Transverse colon (tissue), 4 donors: Measurements from ENCODE around the gene TLR10. TPM values are rescaled to one million over a fixed set of nuclear protein-coding genes. Genes with fewer than 3 reads are reported as not detected.
"Not testable (repeated sequence)": the region's sequence is repeated elsewhere in the genome, so short reads cannot be mapped to it uniquely, and the experiment has no call there.

ENCODE experiments used
- DNase-seq: peaks from one replicate; pipeline ENCODE4 v3.0.0-alpha.2; 2019
- H3K27ac ChIP-seq, 4 donors: fragments of 200-600 bp; sonication (generic); 2 replicates each; pipeline ENCODE4 v1.5.1; 2016 to 2018; ENCODE audit warnings: inconsistent platforms in 4 of 4
- H3K27me3 ChIP-seq: fragments of 200-600 bp; sonication (generic); 2 replicates; pipeline ENCODE4 v1.5.1; 2017; ENCODE audit warnings: inconsistent platforms
- H3K36me3 ChIP-seq, 4 donors: fragments of 200-600 bp; sonication (generic); 2 replicates each; pipeline ENCODE4 v1.5.1; 2017 to 2019; ENCODE audit warnings: inconsistent platforms in 4 of 4
- H3K4me1 ChIP-seq, 4 donors: fragments of 200-600 bp; sonication (generic); 2 replicates each; pipeline ENCODE4 v1.5.1; 2017 to 2020; ENCODE audit warnings: inconsistent platforms in 4 of 4
- H3K4me3 ChIP-seq, 4 donors: fragments of 200-600 bp; sonication (generic); 1 replicate in 1 of 4; 2 replicates in 3 of 4; pipeline versions ENCODE4 v1.5.1 to v1.6.1; 2017 to 2019; ENCODE audit warnings: inconsistent platforms in 4 of 4
- H3K9me3 ChIP-seq, 2 donors: fragments of 200-600 bp; sonication (generic); 2 replicates each; pipeline ENCODE4 v1.5.1; 2017 to 2019; ENCODE audit warnings: inconsistent platforms in 2 of 2
- CTCF ChIP-seq, 5 experiments: fragments of 200-600 bp in 3 of 5; fragments of 450-650 bp in 2 of 5; sonication (generic) in 3 of 5; IDR thresholded peaks; 1 replicate in 2 of 5; 2 replicates in 3 of 5; pipeline ENCODE4 v1.5.1; 2016 to 2017; ENCODE audit warnings: antibody characterized with exemption in 5 of 5, inconsistent platforms in 3 of 5, mild to moderate bottlenecking in 2 of 5, moderate library complexity in 1 of 5
- EP300 ChIP-seq: sonication (generic); formaldehyde crosslinking; IDR thresholded peaks from one replicate; pipeline ENCODE4 v1.6.1; 2017; ENCODE audit warnings: antibody characterized with exemption, low read depth
- POLR2A ChIP-seq: fragments of 450-650 bp; IDR thresholded peaks from one replicate; pipeline ENCODE4 v1.6.1; 2016; ENCODE audit warnings: antibody characterized with exemption, mild to moderate bottlenecking, moderate library complexity
- POLR2AphosphoS5 ChIP-seq, 3 donors: sonication (generic); formaldehyde crosslinking; IDR thresholded peaks; one replicate each; pipeline ENCODE4 v1.6.1; 2016; ENCODE audit warnings: antibody characterized with exemption in 3 of 3
- WGBS, 2 donors: methylation state at CpG; one replicate each; pipeline ENCODE4 v1.1.5; 2018; ENCODE audit warnings: low coverage in 1 of 2; 5-methylcytosine and 5-hydroxymethylcytosine counted together
- in situ Hi-C, 4 donors: fragments of 200-750 bp; cut with MboI; loops; one replicate each; pipeline versions ENCODE4 v1.15.0 to v1.15.1; 2017; ENCODE audit warnings: low sequenced_read_pairs in 3 of 4, low pct_ligation_motif_present in 1 of 4, low pct_unique_long_range_greater_than_20kb in 1 of 4
- intact Hi-C: fragments of 100-400 bp; cut with DNase I; formaldehyde crosslinking; loops from one replicate; pipeline ENCODE4 v1.15.1; 2023; ENCODE audit warnings: low total_unique reads
- total RNA-seq, 4 donors: library from RNA; depleted of rRNA; stranded (reverse); fragments of >200 nt; gene quantifications; one replicate each; pipeline ENCODE4 v1.1.0, GENCODE V29; 2016

TLR10 gene
- total RNA-seq, 4 donors from 2014 or later, result 4.6 TPM; not detected in 3

- WGBS, 2 donors, result 89% methylated on average over 6 of the region's 6 CpGs; no CpG with 5 or more reads in 1 of the 2 donors
- Histone ChIP-seq H3K4me1 (no peaks in the 10 kb centered on the region), H3K36me3 (no peaks in the 10 kb centered on the region), H3K9me3 (no peaks in the 10 kb centered on the region), H3K27me3 (no peaks in the 10 kb centered on the region), H3K27ac (no peak overlapping the region), H3K4me3 (no peak overlapping the region)
- DNase-seq, result no peak
- intact Hi-C loops, result no loop called here
- no peak for TF ChIP-seq EP300
- no peak for TF ChIP-seq POLR2AphosphoS5 (IDR thresholded peaks at IDR 0.05)
- no peak for TF ChIP-seq POLR2A
- no peak for TF ChIP-seq CTCF (IDR thresholded peaks at IDR 0.05)
- in situ Hi-C loops, result no loop called here
These were observed 28.5 kb upstream of the TLR10 start for GRCh38 chr4:38811297-38811696.

GRCh38 chr4:38807462-38807861 is 24.7 kb upstream of the TLR10 start:
- H3K27me3 ChIP-seq, H3K4me3 ChIP-seq, H3K9me3 ChIP-seq, H3K36me3 ChIP-seq, H3K27ac ChIP-seq, in situ Hi-C loops, DNase-seq, intact Hi-C loops: not testable (repeated sequence)
- WGBS, 2 donors, result 100% methylated on average over 8 of the region's 29 CpGs; no CpG with 5 or more reads in 1 of the 2 donors
- H3K4me1 ChIP-seq, result peaks cover 0 to 24% (median 11%) of the 10 kb centered on the region in 4 donors

GRCh38 chr4:38806251-38806650 is 23.5 kb upstream of the TLR10 start:
- DNase-seq, H3K36me3 ChIP-seq, in situ Hi-C loops, intact Hi-C loops, H3K9me3 ChIP-seq, H3K27me3 ChIP-seq, H3K4me3 ChIP-seq: not testable (repeated sequence)
- peaks cover 0 to 24% (median 11%) of the 10 kb centered on the region in 4 donors for H3K4me1 ChIP-seq
- H3K27ac ChIP-seq, result peak overlapping the region; percentile 63 to 78 (median 72)
- WGBS, 2 donors, result 88 to 95% methylated on average over 8 to 9 of the region's 9 CpGs

- Histone ChIP-seq H3K4me3 (peak overlapping the region in 1 of 4 donors; percentile 37), H3K27ac (peak overlapping the region; percentile 63 to 78 (median 72)), H3K36me3 (no peaks in the 10 kb centered on the region), H3K9me3 (no peaks in the 10 kb centered on the region), H3K27me3 (no peaks in the 10 kb centered on the region), H3K4me1 (peaks cover 0 to 24% (median 11%) of the 10 kb centered on the region in 4 donors)
- DNase-seq, result peak; percentile 48
- TF ChIP-seq CTCF (IDR thresholded peaks at IDR 0.05) (no peak), POLR2AphosphoS5 (IDR thresholded peaks at IDR 0.05) (peak in 1 of 3 donors; percentile 13)
- in situ Hi-C loops (no loop called here), intact Hi-C loops (no loop called here)
- WGBS, 2 donors, result 36 to 38% methylated on average over 3 to 5 of the region's 5 CpGs
These were observed 22.8 kb upstream of the TLR10 start for GRCh38 chr4:38805530-38806145.

GRCh38 chr4:38804654-38805295 is 22.0 kb upstream of the TLR10 start, which contains the start of gene TLR1:
Gene TLR1 (minus strand): TSS chr4:38804791. CDS start chr4:38798831, 5,960 bp downstream.
- WGBS, 2 donors, result 3 to 23% methylated on average over 5 to 7 of the region's 7 CpGs
- TF ChIP-seq EP300 (no peak), POLR2A (peak; percentile 48), POLR2AphosphoS5 (IDR thresholded peaks at IDR 0.05) (peak in 2 of 3 donors; percentile 47 to 56), CTCF (IDR thresholded peaks at IDR 0.05) (peak; percentile 57 to 67 (median 61))
- no peak for DNase-seq
- H3K4me1 ChIP-seq, result peaks cover 0 to 24% (median 11%) of the 10 kb centered on the region in 4 donors
- H3K36me3 ChIP-seq, result no peaks in the 10 kb centered on the region
- H3K4me3 ChIP-seq, result peak within 1 kb of the TSS in 3 of 4 donors; percentile 19 to 37 (median 22)
- in situ Hi-C loops (no loop called here), intact Hi-C loops (no loop called here)
- H3K27me3 ChIP-seq, result no peaks in the 10 kb centered on the region
- peak within 1 kb of the TSS; percentile 63 to 78 (median 72) for H3K27ac ChIP-seq
- H3K9me3 ChIP-seq, result no peaks in the 10 kb centered on the region
